Inflammatory macrophage (primary cell): ENCODE data around the gene MYOG.

Experiments
- DNase-seq, 2 donors: peaks; one replicate each; pipeline ENCODE4 v3.0.0-alpha.2; 2020 to 2022

MYOG gene

GRCh38 chr1:203046984-203047630 is 38.7 kb downstream of the MYOG start:
- peak; percentile 63 to 76 for DNase-seq

GRCh38 chr1:203045821-203046594 is 39.8 kb downstream of the MYOG start:
- no peak for DNase-seq

- DNase-seq: no peak
These were observed 40.5 kb downstream of the MYOG start for GRCh38 chr1:203045336-203045735.

GRCh38 chr1:203044546-203045250 is 41.1 kb downstream of the MYOG start:
- no peak for DNase-seq

GRCh38 chr1:203043830-203044545 is 41.8 kb downstream of the MYOG start:
- no peak for DNase-seq

GRCh38 chr1:203041351-203041932 is 44.4 kb downstream of the MYOG start:
- no peak for DNase-seq

- DNase-seq: no peak
These were observed 45.1 kb downstream of the MYOG start for GRCh38 chr1:203040513-203041275.

- DNase-seq: peak; percentile 30 to 59
These were observed 46.0 kb downstream of the MYOG start for GRCh38 chr1:203039609-203040512.

- DNase-seq: peak; percentile 70 to 80
These were observed 46.8 kb downstream of the MYOG start for GRCh38 chr1:203038891-203039608.

GRCh38 chr1:203038217-203038741 is 47.5 kb downstream of the MYOG start:
- peak; percentile 62 to 83 for DNase-seq

GRCh38 chr1:203037509-203038190 is 48.2 kb downstream of the MYOG start:
- no peak for DNase-seq

GRCh38 chr1:203036537-203036936 is 49.3 kb downstream of the MYOG start:
- DNase-seq: no peak

- no peak for DNase-seq
These were observed 49.7 kb downstream of the MYOG start for GRCh38 chr1:203036135-203036534.

- DNase-seq: no peak
These were observed 50.5 kb downstream of the MYOG start for GRCh38 chr1:203035111-203036000.

GRCh38 chr1:203034422-203035110 is 51.2 kb downstream of the MYOG start:
- DNase-seq: no peak

GRCh38 chr1:203033917-203034316 is 51.9 kb downstream of the MYOG start:
- DNase-seq: no peak

GRCh38 chr1:203033287-203033686 is 52.5 kb downstream of the MYOG start:
- DNase-seq: no peak
